Nephron (organoid): ENCODE measurements around the gene OPN1LW.
"Not testable (repeated sequence)": the region's sequence is repeated elsewhere in the genome, so short reads cannot be mapped to it uniquely, and the experiment has no call there.

Source experiments
- H3K27ac Mint-ChIP-seq, 3 experiments: 2 replicates each; pipeline ENCODE4 v1.8.0; 2020; ENCODE audit warnings: mixed read lengths in 3 of 3, mild to moderate bottlenecking in 2 of 3, moderate library complexity in 1 of 3
- H3K27me3 Mint-ChIP-seq: 2 replicates; pipeline ENCODE4 v1.8.0; 2021; ENCODE audit warnings: low read depth, mild to moderate bottlenecking, moderate library complexity, mixed read lengths
- H3K36me3 Mint-ChIP-seq: 2 replicates; pipeline ENCODE4 v1.8.0; 2020; ENCODE audit warnings: low read depth, mixed read lengths
- H3K4me1 Mint-ChIP-seq: 2 replicates; pipeline ENCODE4 v1.8.0; 2020; ENCODE audit warnings: mixed read lengths
- H3K4me3 Mint-ChIP-seq, 3 experiments: 2 replicates each; pipeline ENCODE4 v1.8.0; 2020; ENCODE audit warnings: mild to moderate bottlenecking in 3 of 3, mixed read lengths in 3 of 3, moderate library complexity in 2 of 3
- H3K9me3 Mint-ChIP-seq: 2 replicates; pipeline ENCODE4 v1.8.0; 2020; ENCODE audit warnings: mixed read lengths

The OPN1LW gene

GRCh38 chrX:154157207-154157606 is 13.2 kb downstream of the OPN1LW start:
- not testable (repeated sequence) for H3K27me3 Mint-ChIP-seq, H3K27ac Mint-ChIP-seq, H3K9me3 Mint-ChIP-seq, H3K4me1 Mint-ChIP-seq, H3K36me3 Mint-ChIP-seq, H3K4me3 Mint-ChIP-seq

GRCh38 chrX:154159345-154159744 is 15.3 kb downstream of the OPN1LW start:
- H3K36me3 Mint-ChIP-seq, H3K4me1 Mint-ChIP-seq, H3K4me3 Mint-ChIP-seq, H3K9me3 Mint-ChIP-seq, H3K27me3 Mint-ChIP-seq, H3K27ac Mint-ChIP-seq: not testable (repeated sequence)

DNA sequence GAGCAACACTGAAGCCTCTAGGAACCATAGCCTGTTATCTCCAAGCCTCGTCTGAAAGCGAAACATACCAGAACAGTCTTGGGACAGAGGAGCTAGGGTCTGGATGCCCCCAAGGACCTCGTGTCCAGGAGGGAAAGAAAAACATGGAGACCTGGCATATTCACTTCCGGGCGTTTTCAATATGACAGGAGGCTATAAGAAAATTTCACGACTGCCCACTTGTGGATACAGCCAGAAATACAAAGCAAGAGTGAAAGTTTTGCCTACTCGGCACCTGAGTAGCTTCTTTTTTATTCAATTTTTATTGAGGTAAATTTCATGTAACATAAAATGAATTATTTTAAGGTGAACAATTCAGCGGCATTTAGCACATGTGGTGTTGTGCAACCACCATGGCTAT is 20.9 kb downstream of the OPN1LW start:
- not testable (repeated sequence) for H3K4me1 Mint-ChIP-seq, H3K9me3 Mint-ChIP-seq, H3K36me3 Mint-ChIP-seq, H3K27me3 Mint-ChIP-seq, H3K4me3 Mint-ChIP-seq, H3K27ac Mint-ChIP-seq

GRCh38 chrX:154168384-154168783 is 24.3 kb downstream of the OPN1LW start:
- H3K4me3 Mint-ChIP-seq, H3K4me1 Mint-ChIP-seq, H3K9me3 Mint-ChIP-seq, H3K36me3 Mint-ChIP-seq, H3K27ac Mint-ChIP-seq, H3K27me3 Mint-ChIP-seq: not testable (repeated sequence)

DNA sequence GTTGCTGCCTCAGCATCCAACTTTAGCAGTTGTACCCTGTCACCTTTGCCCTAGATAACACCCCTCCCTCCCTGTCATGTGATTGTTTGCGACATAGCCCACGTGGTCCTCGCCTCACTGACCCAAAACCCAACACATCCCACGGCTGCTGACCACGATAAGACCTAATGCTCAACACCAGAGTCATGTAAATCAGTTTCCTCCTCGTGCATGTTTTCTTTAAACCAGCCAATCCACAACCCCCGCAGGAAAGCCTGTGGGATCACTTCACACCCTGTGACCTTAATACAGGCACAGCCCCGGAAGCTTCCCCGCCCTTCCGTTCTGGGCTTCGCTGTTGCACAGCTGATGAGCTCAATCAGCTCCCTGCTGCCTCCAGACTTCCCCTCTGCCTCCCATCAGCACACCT is 28.5 kb downstream of the OPN1LW start:
- not testable (repeated sequence) for H3K4me3 Mint-ChIP-seq, H3K36me3 Mint-ChIP-seq, H3K4me1 Mint-ChIP-seq, H3K27me3 Mint-ChIP-seq, H3K27ac Mint-ChIP-seq, H3K9me3 Mint-ChIP-seq

- not testable (repeated sequence) for H3K27me3 Mint-ChIP-seq, H3K4me3 Mint-ChIP-seq, H3K36me3 Mint-ChIP-seq, H3K9me3 Mint-ChIP-seq, H3K27ac Mint-ChIP-seq, H3K4me1 Mint-ChIP-seq
Observed at GRCh38 chrX:154174356-154174755, 30.3 kb downstream of the OPN1LW start.

- not testable (repeated sequence) for H3K4me3 Mint-ChIP-seq, H3K36me3 Mint-ChIP-seq, H3K9me3 Mint-ChIP-seq, H3K27ac Mint-ChIP-seq, H3K27me3 Mint-ChIP-seq, H3K4me1 Mint-ChIP-seq
Observed at GRCh38 chrX:154182296-154182695, 38.3 kb downstream of the OPN1LW start, which contains the start of gene OPN1MW. TSS of gene OPN1MW (plus strand) at chrX:154182596. CDS start at chrX:154182678, 82 bp downstream.

DNA sequence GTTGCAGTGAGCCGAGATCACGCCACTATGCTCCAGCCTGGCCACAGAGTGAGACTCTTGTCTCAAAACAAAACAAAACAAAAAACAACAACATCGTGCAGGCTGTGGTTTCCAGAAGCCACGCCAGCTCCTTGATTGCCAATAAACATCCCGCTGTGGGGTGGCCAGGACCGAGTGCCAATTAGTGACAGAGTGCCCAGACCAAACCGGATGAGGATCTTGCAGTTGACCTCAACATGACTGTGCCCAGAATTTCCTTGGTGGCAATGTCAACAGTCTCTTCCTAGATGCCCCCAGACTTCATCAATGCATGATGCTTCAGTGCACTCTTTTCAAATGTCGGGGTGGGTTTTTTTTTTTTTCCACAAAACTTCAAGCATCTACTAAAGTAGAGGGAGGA is 39.8 kb downstream of the OPN1LW start:
- not testable (repeated sequence) for H3K27ac Mint-ChIP-seq, H3K36me3 Mint-ChIP-seq, H3K9me3 Mint-ChIP-seq, H3K4me3 Mint-ChIP-seq, H3K4me1 Mint-ChIP-seq, H3K27me3 Mint-ChIP-seq

- H3K9me3 Mint-ChIP-seq, H3K27ac Mint-ChIP-seq, H3K27me3 Mint-ChIP-seq, H3K4me1 Mint-ChIP-seq, H3K36me3 Mint-ChIP-seq, H3K4me3 Mint-ChIP-seq: not testable (repeated sequence)
Observed at GRCh38 chrX:154192846-154193245, 48.8 kb downstream of the OPN1LW start.

DNA sequence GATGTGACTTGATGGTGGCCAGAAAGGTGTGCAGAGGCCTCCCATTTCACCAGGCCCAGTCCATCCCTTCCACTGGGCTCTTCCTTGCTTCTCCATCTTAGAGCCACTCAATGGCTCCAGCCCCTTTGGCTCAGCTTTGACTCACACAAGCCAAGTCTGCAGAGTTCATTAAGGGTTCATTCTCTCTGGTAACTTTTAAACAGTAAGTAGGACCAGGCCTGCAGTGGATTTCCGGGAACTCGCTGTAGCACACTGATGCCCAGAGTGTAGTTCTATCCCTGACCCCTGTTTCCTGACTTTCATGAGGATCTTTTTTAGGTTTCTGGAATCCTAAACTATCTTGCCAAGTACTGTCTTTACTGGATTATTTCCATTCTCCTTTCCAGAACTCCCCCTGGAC is 50.3 kb downstream of the OPN1LW start:
- not testable (repeated sequence) for H3K4me1 Mint-ChIP-seq, H3K36me3 Mint-ChIP-seq, H3K27ac Mint-ChIP-seq, H3K4me3 Mint-ChIP-seq, H3K9me3 Mint-ChIP-seq, H3K27me3 Mint-ChIP-seq

- H3K4me3 Mint-ChIP-seq, H3K9me3 Mint-ChIP-seq, H3K4me1 Mint-ChIP-seq, H3K27me3 Mint-ChIP-seq, H3K36me3 Mint-ChIP-seq, H3K27ac Mint-ChIP-seq: not testable (repeated sequence)
Observed at GRCh38 chrX:154196466-154196865, 52.4 kb downstream of the OPN1LW start.
